Fibroblast of gingiva (primary cell): ENCODE measurements around the gene FGFR3.

Source experiments
- DNase-seq: peaks from one replicate; pipeline ENCODE4 v3.0.0-alpha.2; 2011; ENCODE audit warnings: low read depth

The FGFR3 gene

DNA sequence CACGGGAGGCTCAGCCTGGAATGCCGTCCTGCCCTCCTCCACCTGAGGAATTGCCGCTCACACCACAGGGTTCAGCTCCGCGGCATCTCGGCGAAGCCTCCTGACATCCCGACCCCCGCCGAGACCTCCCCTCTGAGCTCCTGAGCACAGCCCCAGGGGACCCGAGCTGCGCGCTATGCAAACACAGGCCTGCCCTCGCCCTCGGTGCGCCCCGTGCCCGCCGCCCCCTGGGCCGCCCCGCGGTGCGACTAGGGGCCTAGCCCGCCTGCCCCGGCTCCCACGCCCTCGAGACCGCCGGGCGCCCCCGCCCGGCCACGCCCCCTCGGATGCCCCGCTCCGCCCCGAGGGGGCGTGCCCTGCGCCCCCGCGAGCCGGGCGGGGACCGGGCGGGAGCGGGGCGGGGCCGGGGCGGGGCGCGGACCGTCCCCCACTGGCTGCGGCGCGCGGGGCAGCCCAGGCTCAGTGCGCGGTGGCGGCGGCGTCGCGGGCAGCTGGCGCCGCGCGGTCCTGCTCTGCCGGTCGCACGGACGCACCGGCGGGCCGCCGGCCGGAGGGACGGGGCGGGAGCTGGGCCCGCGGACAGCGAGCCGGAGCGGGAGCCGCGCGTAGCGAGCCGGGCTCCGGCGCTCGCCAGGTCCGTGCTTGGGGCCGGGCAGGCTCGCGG, at the start of gene FGFR3:
TSS of gene FGFR3 (plus strand) at position 462 of the 664 bp plus-strand sequence. CDS start 642 bp downstream, outside the sequence.
- no peak for DNase-seq

DNA sequence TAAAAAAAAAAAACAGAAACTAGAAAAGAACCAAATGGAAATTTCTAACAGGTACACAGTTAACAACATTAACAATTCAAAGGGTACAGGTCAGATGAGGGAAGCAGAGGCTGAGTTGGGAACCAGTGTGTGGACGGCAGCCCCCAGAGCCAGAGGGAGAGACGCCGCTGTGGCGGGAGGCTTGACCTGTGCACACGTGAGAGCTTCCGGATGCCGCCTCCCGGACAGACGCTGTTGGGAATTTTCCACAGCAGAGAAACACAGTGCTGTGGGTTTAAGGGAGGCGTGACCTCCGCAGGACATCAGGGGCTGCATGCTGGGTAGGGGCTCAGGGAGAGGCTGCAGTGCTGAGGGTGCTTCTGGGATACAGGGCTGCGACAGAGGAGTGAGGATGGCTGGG, 49.5 kb upstream of the FGFR3 start:
- DNase-seq: no peak

DNA sequence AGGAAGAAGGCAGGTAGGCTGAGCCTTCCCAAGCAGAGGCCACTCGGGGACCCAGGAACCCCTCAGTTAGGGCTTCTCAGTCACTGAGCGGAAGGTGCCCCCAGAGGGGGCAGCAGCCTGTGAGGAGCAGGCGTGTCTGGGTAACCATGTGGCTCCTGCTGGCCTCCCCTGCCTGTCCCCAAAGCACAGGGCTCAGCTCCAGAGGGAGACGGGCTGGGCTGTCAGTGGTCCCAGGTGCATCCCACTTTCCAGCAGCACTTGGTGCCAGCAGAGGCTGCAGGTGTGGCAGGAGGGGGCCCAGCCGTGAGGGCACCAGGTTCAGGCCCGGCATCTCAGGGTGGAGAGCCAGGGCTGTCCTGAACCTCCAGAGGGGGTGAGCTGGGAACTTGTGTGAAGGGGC, 49.1 kb upstream of the FGFR3 start:
- DNase-seq: no peak

DNA sequence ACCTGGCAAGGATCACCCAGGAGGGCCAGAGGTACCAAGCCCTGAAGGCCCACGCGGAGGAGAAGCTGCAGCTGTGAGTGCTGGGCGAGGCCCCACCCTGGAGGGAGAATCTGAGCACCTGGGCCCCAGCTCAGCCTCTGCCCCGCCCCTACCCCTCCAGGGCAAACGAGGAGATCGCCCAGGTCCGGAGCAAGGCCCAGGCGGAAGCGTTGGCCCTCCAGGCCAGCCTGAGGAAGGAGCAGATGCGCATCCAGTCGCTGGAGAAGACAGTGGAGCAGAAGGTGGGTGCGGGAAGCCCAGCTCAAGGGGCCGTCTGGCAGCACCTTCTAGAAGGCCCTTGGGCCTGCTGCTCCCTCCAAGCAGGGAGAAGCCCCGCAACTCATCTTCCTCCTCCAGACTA, 48.5 kb upstream of the FGFR3 start:
- no peak for DNase-seq

DNA sequence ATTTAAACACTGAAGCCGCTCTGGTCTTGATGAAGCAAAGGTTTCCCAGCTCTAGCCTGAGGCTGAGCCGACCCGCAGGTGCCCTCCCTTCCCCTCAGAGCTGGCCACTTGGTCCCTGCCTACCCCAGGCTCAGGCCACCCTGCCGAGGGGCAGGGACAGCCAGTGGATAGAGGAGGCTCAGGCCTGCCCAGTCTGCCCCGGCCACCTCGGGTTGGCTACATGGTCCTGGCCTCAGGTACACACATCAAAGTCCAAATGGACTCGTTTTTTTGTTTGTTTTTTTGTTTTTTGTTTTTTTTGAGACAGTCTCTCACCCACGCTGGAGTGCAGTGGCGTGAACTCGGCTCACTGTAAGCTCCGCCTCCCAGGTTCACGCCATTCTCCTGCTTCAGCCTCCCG, 47.9 kb upstream of the FGFR3 start:
- no peak for DNase-seq

DNA sequence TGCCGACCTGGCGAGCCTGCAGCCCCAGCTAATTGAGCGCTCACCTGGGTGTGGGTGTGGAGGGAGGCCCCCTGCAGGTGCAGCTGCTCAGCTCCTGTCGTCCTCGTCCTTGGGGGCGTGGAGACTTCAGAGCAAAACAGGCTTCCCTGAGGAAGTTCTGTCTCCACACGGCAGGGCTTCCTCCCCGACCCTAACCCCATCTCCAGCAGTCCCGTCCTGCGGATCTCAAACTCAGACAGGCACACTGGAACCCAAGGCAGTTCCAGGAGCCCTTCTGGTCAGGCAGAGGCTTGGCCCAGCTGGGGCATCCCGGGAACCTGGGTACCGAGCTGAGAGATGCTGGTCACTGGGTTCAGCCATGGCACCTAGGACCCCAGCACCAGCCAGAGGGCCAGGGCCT, 47.4 kb upstream of the FGFR3 start:
- no peak for DNase-seq

DNA sequence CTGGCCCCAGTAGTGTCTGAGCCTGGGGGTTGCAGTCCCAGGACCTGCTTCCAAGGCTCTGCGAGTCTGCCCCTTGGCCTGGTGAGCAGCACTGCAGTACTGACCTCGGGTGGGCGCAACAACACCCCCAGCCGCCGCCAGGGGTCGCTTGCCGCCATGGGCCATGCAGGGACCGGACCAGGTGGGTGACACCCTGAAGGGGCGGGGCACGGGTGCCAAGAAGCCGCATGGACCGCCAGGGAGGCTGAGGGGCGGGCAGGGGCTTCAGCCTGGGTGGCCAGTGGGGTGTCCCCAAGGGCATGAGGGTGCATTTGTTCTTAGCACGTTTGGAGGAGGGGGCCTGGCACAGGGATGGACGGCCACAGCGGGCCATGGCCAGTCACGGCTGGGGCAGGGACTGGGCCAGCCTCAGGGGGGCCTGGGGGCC, 46.8 kb upstream of the FGFR3 start:
- peak; percentile 50 for DNase-seq

DNA sequence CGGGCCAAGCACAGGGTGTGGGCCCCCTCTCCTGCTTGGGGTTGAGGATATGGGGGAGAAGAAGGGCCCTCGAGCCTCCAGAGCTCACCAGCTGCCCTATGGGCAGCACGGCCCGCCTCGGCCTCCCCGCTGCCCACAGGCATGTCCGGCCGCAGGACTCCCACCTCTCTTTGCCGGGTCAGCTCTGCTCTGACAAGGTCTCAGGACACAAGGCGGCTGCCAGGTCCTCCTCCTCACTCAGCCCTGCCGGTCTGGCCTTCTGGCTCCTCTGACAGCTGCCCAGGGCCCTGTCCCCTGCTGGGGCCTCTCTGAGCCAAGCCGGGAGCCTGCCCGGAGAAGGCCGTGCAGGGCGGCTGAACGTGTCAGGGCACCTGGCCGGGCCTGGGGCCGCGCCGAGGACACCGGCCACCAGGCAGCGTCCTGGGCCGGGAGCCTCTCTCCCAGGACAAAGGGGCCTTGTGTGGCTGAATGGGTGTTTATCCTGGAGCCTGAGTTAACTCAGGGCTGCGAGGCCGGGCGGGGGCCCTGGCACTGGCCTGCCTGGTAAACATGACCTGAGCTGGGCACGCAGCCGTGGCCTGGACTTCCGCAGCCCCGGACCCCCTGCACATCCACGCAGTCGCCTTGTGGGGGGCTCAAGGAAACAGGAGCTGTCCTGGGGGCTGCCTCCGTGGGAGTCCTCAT, 46.0 kb upstream of the FGFR3 start:
- DNase-seq: no peak

DNA sequence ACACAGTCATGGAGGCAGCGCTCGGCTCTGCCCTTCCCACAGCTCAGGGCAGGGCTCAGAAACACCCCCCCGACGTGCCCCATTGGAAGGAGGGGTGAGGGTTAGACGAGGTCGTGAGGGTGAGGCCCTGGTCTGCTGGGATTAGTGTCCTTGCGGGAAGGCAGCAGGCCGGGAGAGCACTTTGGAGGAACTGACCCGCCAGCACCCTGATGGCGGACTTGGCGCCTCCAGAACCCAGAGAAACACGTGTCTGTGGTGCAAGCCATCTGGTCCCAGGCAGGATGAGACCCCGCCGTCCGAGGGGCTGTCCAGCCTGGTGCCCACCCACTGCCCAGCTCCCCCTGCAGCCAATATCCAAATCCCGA, 45.5 kb upstream of the FGFR3 start:
- no peak for DNase-seq

DNA sequence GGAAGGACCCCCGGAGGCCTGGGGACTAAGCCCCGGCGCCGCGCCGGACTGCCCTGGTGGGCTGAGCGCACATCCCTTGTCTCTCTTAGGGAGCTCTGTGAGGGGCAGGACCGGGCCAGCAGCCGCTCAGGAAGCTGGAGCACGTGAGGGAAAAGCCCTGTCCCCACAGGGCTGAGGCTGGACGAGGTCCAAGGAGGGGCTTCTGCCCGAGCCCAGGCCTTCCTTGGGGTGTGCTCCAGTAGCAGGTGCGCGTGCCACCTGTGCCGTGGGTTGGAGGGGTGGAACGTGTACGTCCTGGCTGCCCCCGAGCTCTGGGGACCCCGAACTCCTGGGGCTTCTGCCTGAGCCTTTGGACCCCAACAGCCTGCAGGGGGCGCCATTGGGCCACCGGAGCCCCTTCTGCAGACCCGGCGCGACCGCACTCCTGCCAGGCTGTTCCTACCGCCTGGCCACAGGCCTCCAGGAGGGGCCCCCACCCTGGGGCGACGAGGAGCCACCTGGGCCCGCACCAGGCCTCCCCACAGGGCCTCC, 44.6 kb upstream of the FGFR3 start:
- peak; percentile 34 for DNase-seq

DNA sequence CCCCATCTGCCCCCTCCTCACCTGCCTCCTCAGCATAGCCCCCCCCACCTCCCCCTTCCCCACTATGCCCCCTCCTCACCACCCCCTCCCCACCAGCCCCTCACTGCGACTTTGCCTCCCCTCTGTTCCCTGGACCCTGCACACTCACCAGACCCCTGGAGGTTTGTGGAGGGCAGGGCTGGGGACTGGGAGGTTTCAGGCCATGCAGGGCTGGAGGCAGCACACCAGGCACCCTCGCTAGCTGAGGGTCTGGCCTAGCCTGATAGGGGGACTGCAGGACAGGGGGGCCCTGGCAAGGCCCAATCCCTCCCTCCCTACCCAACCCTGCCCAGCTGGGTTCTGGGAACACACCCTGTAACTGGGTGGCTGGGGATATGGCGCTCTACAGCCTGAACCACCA, 43.7 kb upstream of the FGFR3 start:
- no peak for DNase-seq

DNA sequence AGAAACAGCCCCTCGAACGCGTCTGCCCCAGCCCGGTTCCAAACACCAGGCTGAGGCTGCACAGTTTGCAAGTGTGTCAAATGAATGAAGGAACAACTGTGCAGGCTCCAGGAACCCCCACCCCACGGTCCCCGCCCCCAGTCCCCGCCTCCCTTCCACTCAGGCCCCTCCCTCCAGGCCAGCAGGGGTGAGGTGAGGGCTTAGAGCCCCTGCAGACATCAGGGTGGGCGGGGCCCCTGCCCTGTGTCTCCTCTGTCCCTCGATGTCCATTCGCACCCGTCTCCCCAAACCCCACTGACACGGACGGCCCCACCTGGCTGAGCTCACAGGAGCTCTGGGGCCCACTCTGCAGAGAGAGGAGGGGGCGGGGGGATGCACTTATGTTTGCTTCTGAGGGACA, 43.3 kb upstream of the FGFR3 start:
- DNase-seq: no peak

DNA sequence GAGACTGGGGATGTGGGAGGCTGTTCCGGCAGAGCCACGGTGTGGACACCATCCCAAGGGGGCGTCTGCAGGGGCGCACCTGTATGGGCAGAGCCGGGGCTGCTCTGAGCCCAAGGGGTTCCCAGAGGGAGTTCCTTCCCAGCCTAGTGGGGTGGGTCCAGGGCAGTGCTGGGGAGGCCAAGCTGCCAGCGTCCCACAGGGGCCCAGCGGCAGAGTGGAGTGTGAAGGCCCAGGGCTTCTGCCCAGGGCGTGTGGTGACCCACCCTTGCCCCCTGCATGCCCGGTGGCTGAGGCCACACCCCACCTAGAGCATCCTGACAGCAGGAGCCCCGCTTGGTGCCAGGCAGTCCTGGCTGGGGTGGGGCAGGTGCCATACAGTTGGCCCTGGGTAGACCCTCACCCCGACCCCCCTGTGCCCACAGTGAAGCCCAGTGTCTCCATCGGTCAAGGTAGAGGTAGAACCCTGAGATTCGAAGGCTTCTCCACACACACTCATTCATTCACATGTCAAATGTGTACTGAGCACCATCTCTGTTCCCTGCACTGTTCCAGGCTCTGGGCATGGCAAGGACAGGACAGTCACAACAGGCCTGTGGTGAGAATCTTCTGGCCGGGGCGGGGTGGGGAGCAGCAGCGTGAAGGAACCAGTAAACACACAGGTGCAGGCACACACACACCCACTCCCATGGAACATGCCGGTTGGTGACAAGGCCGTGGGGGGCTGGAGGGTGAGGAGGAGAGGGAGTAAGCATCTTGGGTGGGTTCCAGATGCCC, 42.5 kb upstream of the FGFR3 start:
- no peak for DNase-seq

DNA sequence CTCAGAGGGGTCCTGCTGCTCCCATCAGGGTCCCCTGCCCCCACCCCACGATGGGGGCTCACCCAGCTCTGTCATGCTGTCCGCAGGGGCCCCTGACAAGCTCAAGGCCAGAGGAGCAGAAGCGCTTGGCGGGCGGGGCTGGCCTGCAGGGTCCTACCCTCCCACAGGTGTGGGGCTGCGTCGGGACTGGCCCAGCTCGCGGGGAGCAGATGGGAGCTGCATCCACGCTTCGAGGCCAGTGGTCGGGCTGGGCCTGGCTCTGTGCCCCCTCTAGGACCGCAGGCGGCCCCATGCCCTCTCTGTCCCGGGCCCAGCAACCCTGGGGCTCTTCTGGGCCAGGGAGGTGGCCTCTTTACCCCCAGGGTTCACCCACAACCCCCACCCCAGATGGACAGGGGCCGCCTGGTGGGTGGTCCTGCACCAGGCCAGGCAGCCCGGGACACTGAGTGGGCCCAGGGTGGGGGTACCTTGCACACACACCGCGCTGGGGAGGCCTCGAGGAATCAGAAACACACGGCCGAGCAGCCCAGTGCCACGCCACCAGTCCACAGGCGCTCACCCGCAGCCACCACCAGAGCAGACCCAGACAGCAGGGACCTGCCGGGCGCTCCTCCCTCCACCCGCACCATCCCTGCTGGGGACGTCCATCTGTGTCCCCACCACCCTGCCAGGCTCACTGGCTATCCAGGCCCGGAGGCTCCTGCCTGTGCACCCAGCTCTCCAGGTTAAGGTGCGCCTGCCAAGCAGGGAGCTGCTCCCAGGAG, 41.8 kb upstream of the FGFR3 start:
- DNase-seq: no peak

DNA sequence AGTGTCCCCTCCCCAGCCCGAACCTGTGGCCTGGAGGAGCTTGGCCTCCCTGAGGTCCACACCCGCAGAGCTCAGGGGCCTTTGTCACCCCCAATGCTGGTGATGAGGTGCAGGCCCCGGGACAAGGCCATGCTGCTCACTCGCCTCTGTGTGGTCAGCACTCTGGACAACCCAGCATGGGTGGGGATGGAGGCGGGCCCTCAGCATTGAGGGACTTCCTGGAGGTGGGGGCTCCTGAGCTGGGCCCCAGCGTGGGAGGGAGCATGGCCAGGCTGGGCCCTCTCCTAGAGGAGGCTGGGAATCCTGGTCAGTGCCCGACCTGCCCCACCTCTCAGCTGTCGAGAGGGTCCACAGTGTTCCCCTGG, 41.2 kb upstream of the FGFR3 start:
- DNase-seq: no peak

DNA sequence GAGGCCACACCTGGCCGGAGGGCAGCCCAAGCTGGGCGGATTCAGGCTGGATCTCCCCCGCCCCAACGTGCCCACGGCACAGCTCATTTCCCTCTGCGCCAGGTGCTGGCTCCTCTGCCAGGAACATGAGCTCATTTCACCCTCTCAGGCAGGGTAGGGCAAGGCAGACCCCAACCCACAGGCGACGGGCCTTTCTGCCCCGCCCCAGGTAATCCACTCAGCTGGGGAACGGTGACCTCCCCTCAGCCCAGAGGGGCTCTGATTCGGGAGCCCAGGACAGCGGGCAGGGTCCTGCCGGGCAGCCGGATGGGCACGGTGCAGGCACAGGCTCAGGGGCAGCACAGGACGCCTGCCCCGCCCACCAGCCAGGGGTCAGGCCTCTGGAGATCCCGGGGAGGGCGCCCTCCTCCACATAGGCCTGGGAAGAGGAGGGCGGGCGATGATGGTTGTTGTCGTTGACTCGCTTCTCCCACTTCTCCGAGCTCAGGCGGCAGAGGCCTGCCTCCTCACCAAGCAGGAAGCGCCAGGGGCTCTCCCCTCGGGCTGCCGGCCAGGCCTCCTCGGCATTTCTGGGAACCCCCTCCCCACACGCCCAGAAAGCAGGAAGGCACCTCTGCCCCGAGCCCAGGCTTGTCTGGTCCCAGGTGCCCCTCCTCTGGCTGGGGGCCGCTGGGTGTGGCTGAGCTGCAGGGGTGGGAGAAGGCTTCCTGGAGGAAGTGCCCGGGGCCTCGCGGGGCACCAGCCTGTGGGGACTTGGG, 40.6 kb upstream of the FGFR3 start:
- DNase-seq: no peak

DNA sequence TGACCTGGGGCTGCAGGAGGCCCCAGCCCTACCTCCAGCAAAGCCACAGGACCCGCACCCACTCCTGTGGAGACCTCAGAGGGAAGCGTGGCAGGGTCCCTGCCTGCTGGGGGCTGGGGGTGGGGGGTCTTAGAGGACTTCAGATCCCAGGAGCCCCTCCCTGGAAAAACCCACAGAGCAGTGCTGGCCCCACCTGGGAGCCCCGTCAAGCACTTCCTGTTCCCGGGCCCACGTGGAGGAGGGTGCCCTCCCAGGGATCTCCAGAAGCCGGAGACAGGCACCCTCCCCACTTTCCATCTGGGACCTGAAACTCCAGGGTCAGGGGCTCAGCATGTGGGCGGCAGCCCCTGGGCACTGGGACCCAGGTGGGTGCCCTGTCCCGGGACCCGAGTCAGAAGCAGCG, 39.8 kb upstream of the FGFR3 start:
- DNase-seq: no peak

DNA sequence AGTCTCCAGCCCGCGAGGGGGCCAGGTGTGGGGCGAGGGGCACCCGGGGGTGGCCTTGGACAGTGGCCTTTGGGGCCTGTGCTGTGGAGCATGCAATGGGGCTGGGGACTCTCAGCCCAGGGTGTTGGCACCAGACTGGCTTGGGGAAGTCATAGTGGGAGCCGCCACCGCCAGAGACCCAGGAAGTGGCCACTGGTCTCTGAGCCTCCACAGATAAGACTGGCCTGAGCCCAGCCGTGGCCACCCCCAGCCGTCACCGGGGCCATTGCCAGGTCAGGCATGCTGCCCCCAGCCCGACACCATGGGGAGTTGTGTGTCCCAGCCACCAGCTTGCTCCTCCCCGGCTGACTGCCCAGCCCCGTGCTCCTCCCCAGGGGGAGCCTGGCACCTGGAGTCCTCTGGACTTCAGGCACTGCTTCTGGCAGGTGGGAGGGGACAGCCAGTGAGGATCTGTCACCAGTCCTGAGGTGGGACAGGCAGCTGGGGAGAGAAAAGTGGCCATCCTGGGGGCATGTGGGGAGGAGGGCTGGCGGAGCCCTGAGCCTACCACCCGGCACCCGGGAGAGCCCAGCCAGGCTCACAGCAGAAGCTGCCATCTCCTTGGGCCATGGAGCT, 39.3 kb upstream of the FGFR3 start:
- no peak for DNase-seq

DNA sequence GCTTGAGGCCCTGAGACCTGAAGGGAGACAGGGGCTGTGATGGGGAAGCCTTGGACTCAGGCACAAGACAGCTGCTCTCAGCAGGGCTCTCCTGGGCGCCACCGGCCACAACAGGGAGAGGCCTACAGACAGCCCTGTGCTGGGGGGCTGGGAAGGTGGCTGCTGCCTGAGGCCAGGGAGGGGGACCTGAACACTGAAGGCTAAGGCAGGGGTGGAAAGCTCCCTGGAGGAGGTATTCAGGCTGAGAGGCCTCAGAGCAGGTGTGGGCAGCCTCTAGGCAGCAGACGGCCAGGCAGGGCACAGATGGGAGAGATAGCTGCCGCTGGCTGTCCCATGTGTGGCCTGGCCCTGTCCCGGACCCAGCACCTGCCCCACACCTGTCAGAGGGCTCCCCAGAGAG, 38.8 kb upstream of the FGFR3 start:
- no peak for DNase-seq

DNA sequence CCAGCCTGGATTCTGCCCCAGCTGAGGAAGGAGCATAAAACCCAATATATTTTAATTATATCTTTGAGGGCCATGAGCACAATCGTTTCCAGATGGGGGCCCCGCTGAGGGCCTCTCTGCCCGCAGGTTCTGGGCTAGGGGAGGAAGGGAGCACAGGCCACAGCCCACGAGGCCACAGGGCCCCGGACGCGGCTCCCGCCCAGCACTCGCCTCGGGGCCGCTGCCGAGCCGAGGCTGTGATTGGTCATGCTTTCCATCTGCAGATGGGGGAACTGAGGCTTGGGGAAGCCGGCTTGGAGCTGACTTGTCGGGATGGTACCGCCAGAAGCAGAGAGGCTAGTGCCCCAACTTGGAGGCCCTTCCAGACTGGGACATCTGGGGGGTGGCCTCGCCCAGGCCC, 37.8 kb upstream of the FGFR3 start:
- DNase-seq: no peak

DNA sequence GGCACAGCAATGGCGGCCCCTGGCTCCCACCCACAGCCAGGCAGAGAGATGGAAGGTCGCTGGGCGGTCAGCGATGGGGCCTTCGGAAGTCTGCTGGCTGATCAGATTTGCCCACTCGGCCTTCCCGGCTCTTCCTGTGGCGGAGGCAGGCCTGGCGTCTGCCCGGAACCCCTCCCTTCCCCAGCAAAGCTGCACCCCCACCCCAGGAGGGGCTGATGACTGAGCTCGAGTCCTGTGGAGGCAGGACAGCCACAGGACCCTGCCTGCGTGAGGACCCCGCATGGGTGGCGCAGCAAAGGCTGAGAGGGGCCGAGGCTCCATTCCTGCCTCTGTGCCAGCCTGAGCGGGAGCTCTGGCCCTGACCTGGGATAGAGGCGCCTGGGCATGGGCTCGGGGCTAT, 37.0 kb upstream of the FGFR3 start:
- DNase-seq: no peak
